ENCODE measurements around the gene PRSS27. TPM values are rescaled to one million over a fixed set of nuclear protein-coding genes. Genes with fewer than 3 reads are reported as not detected.
A peak's percentile ranks its signal among the peaks of the same experiment; 100 is the strongest.

The PRSS27 gene
- total and polyA plus RNA-seq, 2 of the 8 experiments (the other 6 are each of a cell fraction or from before 2014, with no cell fraction given): 1.3 to 7.5 TPM

DNA sequence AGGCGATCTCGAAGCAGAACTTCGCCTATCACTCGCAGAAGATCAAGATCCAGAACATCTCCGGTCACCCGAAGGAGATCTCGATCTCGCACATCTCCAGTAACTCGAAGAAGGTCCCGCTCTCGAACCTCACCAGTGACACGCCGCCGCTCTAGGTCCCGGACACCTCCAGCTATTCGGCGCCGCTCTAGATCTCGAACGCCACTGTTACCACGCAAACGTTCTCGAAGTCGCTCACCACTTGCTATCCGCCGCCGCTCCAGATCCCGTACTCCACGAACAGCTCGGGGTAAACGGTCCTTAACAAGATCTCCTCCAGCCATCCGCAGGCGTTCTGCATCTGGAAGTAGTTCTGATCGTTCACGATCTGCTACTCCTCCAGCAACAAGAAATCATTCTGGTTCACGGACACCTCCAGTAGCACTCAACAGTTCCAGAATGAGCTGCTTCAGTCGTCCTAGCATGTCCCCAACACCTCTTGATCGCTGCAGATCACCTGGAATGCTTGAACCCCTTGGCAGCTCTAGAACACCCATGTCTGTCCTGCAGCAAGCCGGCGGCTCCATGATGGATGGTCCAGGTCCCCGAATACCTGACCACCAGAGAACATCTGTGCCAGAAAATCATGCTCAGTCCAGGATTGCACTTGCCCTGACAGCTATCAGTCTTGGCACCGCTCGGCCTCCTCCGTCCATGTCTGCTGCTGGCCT, 46.6 kb upstream of the PRSS27 start:
- Histone ChIP-seq H3K4me3 (ENCODE audit: extremely low read depth in 1 of 4, insufficient read depth in 2 of 4, low read depth in 3 of 4, low read length in 4 of 4) (no peak overlapping the region), H3K18ac (ENCODE audit: extremely low read depth, low read length) (no peak overlapping the region), H4K91ac (replicated peaks; ENCODE audit: insufficient read length, low read length) (no peak overlapping the region), H3K4me2 (ENCODE audit: insufficient read depth in 1 of 2, low read depth in 2 of 2, low read length in 2 of 2) (no peak overlapping the region), H2BK15ac (ENCODE audit: low read length) (no peak overlapping the region), H2AK5ac (ENCODE audit: low read depth, low read length) (no peak overlapping the region), H3K36me3 (ENCODE audit: control insufficient read depth in 2 of 4, insufficient read depth in 4 of 4, low read length in 3 of 4) (peaks cover 82 to 100% (median 96%) of the 10 kb centered on the region in 4 experiments), H2BK120ac (replicated peaks; ENCODE audit: low read depth, low read length) (no peak overlapping the region), H3K79me2 (ENCODE audit: control insufficient read depth in 1 of 2, insufficient read depth in 2 of 2, low read length in 2 of 2) (peaks cover 4 to 71% of the 10 kb centered on the region in 2 experiments; a peak in 3 of 4 replicates), H3K14ac (ENCODE audit: insufficient read length) (no peak overlapping the region), H3K23ac (ENCODE audit: insufficient read length) (no peak overlapping the region), H3K23me2 (ENCODE audit: low read depth, low read length) (no peaks in the 10 kb centered on the region), H3K9ac (replicated peaks in 1 of 4; ENCODE audit: extremely low read depth in 1 of 4, low read depth in 3 of 4, low read length in 3 of 4) (no peak overlapping the region), H4K5ac (ENCODE audit: insufficient read length, low read depth, low read length) (no peak overlapping the region), H3K9me3 (ENCODE audit: insufficient read depth in 2 of 2, low read depth in 1 of 2, low read length in 1 of 2) (peaks cover 8 to 24% of the 10 kb centered on the region in 2 experiments; a peak in 3 of 4 replicates), H3K56ac (replicated peaks; ENCODE audit: insufficient read length, low read depth, low read length) (no peak overlapping the region), H4K8ac (ENCODE audit: extremely low read depth, insufficient read depth, low read length) (no peak overlapping the region), H2BK20ac (ENCODE audit: low read length) (no peak overlapping the region), H2BK5ac (ENCODE audit: low read depth, low read length) (no peak overlapping the region; the same call in 1 of the 2 replicates), H3K27me3 (replicated peaks in 1 of 4; ENCODE audit: control insufficient read depth in 3 of 4, extremely low read depth in 1 of 4, insufficient read depth in 3 of 4, low read length in 3 of 4) (no peaks in the 10 kb centered on the region), H3K27ac (ENCODE audit: low read depth, low read length) (no peak overlapping the region), H2AFZ (ENCODE audit: low read length) (no peak overlapping the region), H2BK12ac (ENCODE audit: low read depth, low read length) (no peak overlapping the region), H4K20me1 (replicated peaks in 1 of 2; ENCODE audit: control insufficient read depth in 1 of 2, insufficient read depth in 2 of 2, low read length in 2 of 2) (peaks cover 23 to 37% of the 10 kb centered on the region in 2 experiments), H3K4me1 (replicated peaks in 1 of 4; ENCODE audit: control insufficient read depth in 3 of 4, insufficient read depth in 4 of 4, low read length in 3 of 4) (peaks cover 0 to 3% (median under 1%) of the 10 kb centered on the region in 4 experiments; a peak in 3 of 7 replicates), H3K4ac (replicated peaks; ENCODE audit: insufficient read length, low read depth, low read length) (no peak overlapping the region), H3K79me1 (ENCODE audit: low read depth, low read length) (peaks cover 7% of the 10 kb centered on the region)
- TF ChIP-seq, protein P1, sequence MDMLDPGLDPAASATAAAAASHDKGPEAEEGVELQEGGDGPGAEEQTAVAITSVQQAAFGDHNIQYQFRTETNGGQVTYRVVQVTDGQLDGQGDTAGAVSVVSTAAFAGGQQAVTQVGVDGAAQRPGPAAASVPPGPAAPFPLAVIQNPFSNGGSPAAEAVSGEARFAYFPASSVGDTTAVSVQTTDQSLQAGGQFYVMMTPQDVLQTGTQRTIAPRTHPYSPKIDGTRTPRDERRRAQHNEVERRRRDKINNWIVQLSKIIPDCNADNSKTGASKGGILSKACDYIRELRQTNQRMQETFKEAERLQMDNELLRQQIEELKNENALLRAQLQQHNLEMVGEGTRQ (IDR thresholded peaks at IDR 0.05; ENCODE audit: low read length): no peak
- TF ChIP-seq POLR2A (IDR thresholded peaks at IDR 0.05; ENCODE audit: control extremely low read depth in 1 of 2, low read depth in 2 of 2, low read length in 2 of 2): 0 out of 3 replicates have a peak, but pooled peaks of 1 of the 2 experiments have one; percentile 14
- WGBS, 2 experiments (ENCODE audit: extremely low coverage in 1 of 2, insufficient coverage in 1 of 2, insufficient read length in 1 of 2, insufficient replicate concordance in 2 of 2, low coverage in 1 of 2, low lambda C conversion rate in 2 of 2, missing lambda C conversion rate in 1 of 2): 96% methylated on average over 43 of the region's 44 CpGs; no CpG with 5 or more reads in 1 of the 2 experiments
- POLR2A ChIA-PET (ENCODE audit: partially characterized antibody): interaction anchor here (1.1 to 6.9 kb wide), 8 partner anchors 8 to 65 kb away, joined by 3 to 140 read pairs (median 12); partner anchors contain the start of genes ELOB and SRRM2
- no peak for FAIRE-seq
- CTCF ChIA-PET (ENCODE audit: partially characterized antibody): interaction anchor here (0.5 kb wide), 1 partner anchor 52 kb away, joined by 3 read pairs; no protein-coding TSS in a partner anchor
- DNase-seq (ENCODE audit: low read depth in 1 of 2, low spot score in 2 of 2): no peak
